Retinal pigment epithelial cell (primary cell): ENCODE results near the gene MCM6.

Source experiments
- DNase-seq: peaks from one replicate; pipeline ENCODE4 v3.0.0-alpha.2; 2010; ENCODE audit warnings: low read depth
- H3K4me3 ChIP-seq: 2 replicates; pipeline ENCODE4 v1.5.1; 2011; ENCODE audit warnings: mild to moderate bottlenecking, low read length, control low read depth, moderate library complexity
- TF ChIP-seq, protein P1 (sequence below): conservative IDR thresholded peaks from 2 replicates; pipeline ENCODE4 v1.5.1; 2011; ENCODE audit warnings: low read depth, low read length, control low read depth, inconsistent platforms

MCM6 gene

DNA sequence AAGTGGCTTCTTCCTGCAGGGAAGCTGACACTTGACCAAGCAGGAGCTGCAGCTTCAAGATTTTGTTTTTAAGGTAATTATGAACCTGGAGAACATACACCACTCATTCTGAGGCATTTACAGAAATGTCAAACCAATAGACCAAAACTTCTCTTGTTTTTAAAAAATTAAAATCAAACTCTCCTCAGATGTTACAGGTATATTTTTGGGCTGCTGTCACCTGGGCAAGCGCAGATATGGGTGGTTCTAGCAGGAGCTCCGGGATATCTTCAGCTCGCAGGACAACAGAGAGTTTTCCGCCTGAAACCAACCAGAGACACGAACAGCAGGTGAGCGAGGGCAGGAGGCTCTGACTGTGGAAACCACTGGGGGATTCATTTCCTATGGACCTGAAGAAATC is 43.4 kb downstream of the MCM6 start:
- TF ChIP-seq, protein P1, sequence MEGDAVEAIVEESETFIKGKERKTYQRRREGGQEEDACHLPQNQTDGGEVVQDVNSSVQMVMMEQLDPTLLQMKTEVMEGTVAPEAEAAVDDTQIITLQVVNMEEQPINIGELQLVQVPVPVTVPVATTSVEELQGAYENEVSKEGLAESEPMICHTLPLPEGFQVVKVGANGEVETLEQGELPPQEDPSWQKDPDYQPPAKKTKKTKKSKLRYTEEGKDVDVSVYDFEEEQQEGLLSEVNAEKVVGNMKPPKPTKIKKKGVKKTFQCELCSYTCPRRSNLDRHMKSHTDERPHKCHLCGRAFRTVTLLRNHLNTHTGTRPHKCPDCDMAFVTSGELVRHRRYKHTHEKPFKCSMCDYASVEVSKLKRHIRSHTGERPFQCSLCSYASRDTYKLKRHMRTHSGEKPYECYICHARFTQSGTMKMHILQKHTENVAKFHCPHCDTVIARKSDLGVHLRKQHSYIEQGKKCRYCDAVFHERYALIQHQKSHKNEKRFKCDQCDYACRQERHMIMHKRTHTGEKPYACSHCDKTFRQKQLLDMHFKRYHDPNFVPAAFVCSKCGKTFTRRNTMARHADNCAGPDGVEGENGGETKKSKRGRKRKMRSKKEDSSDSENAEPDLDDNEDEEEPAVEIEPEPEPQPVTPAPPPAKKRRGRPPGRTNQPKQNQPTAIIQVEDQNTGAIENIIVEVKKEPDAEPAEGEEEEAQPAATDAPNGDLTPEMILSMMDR: no peak
- DNase-seq: no peak
- no peak overlapping the region for H3K4me3 ChIP-seq

- no peak for DNase-seq
- H3K4me3 ChIP-seq: no peak overlapping the region
- TF ChIP-seq, protein P1: no peak
Observed at GRCh38 chr2:135831180-135831812, 44.9 kb downstream of the MCM6 start.

GRCh38 chr2:135829378-135830135 is 46.7 kb downstream of the MCM6 start:
- no peak overlapping the region for H3K4me3 ChIP-seq
- TF ChIP-seq, protein P1: no peak

GRCh38 chr2:135826544-135826943 is 49.7 kb downstream of the MCM6 start:
- DNase-seq: no peak
- no peak overlapping the region for H3K4me3 ChIP-seq
- TF ChIP-seq, protein P1: no peak

More at GRCh38 chr2:135829378-135830135, 46.7 kb downstream of the MCM6 start:
- DNase-seq: no peak

DNA sequence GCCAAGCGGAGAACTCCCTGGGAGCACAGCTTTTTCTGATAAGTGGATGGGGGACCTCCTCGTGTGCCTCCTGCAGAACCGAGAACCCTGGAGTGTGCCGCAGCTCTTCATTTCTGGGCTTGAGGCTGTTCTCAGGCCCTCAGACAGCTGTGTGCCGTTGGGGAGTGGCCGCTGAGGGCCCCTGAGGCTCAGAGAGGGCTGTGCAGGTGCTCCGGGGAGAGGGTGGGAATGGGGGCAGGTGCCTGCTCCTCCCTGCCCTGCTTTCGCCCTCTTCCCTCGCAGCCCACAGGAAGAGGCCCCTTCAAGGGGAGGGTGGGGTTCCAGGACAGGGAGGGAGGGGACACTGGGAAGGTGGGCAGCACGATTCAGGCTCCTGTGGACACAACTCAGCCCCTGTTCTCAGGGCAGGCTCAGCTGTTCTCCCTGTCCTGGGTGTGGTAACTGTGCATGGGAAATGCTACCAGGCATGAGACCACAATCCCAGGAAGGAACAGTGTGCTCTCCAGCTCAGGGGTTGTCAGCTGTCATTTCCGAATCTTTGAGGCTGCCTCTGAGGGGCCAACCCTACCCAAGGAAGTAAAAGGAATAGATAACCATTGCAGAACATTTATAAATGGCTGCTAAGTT is 50.6 kb downstream of the MCM6 start:
- TF ChIP-seq, protein P1: no peak
- DNase-seq: no peak
- H3K4me3 ChIP-seq: no peak overlapping the region

DNA sequence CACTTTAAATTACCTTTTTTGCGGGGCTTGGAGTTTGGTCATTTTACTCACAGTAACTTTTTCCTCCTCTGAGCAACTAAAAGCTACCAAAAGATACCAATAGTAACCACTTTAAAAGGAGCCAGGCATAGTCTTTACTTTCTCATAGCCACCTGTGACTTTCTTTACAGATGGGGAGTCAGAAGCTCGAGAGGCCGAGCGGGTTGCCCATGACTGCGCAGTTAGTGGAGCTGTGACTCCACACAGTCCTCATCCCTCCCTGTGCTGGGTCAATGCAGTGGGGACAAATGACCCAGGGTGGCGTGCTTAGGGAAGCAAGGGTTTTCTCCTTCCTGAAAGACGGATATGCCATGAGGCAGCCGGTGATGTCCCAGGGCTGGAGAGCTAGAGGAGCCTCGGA is 51.1 kb downstream of the MCM6 start:
- no peak overlapping the region for H3K4me3 ChIP-seq
- TF ChIP-seq, protein P1: no peak
- DNase-seq: no peak
